Activated T-helper 2 cell treated with anti-CD3 and anti-CD28 coated beads, Interferon-gamma antibody, Interleukin-2, Interleukin-4, amounts not matched to agents 10 μg/mL and 5 μg/mL and 100 μg/mL, durations not matched to agents 14 hours and 24 hours and 36 hours (primary cell): Measurements from ENCODE around the gene CNOT8. TPM values are rescaled to one million over a fixed set of nuclear protein-coding genes. Genes with fewer than 3 reads are reported as not detected.

ENCODE experiments used
- DNase-seq: peaks from one replicate; pipeline ENCODE4 v3.0.0; 2021; ENCODE audit warnings: low spot score
- H3K27ac Mint-ChIP-seq: one replicate; pipeline ENCODE4 v1.8.0; 2021; ENCODE audit warnings: mixed read lengths
- H3K27me3 Mint-ChIP-seq: one replicate; pipeline ENCODE4 v1.8.0; 2021; ENCODE audit warnings: low read depth, mixed read lengths
- H3K36me3 Mint-ChIP-seq: one replicate; pipeline ENCODE4 v1.8.0; 2021; ENCODE audit warnings: low read depth, mixed read lengths
- H3K4me1 Mint-ChIP-seq: one replicate; pipeline ENCODE4 v1.8.0; 2021; ENCODE audit warnings: low read depth, mixed read lengths
- H3K4me3 Mint-ChIP-seq: one replicate; pipeline ENCODE4 v1.8.0; 2021; ENCODE audit warnings: low read depth, mild to moderate bottlenecking, moderate library complexity, mixed read lengths
- H3K9me3 Mint-ChIP-seq: one replicate; pipeline ENCODE4 v1.8.0; 2021; ENCODE audit warnings: mixed read lengths
- intact Hi-C: fragments of 100-400 bp; cut with micrococcal nuclease; formaldehyde crosslinking; loops from one replicate; pipeline ENCODE4 v1.15.1; 2023
- total RNA-seq: library from RNA; stranded (reverse); gene quantifications from 2 replicates; pipeline ENCODE4 v1.2.3, GENCODE V29; 2022

CNOT8 gene
- total RNA-seq, 1 donor from 2014 or later = 60.2 TPM

DNA sequence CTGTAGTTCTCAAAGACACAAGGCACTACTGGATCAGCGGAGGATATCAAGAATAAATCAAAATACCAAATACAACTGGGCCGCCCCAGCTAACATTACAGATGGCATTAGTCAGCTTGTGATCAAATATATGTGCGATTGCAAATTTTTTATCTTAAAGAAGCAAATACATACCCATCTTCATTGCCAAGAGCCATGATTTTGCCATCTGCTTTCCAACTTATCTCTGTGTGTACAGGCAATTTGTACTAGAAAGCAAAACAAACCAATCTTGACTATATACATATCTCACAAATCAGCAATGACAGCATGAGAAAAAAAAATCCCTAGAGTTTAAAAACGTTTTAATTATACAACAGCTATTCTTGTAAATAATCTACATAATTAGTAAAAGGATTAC, 59.3 kb downstream of the CNOT8 start:
- Mint-ChIP-seq H3K27me3 (no peaks in the 10 kb centered on the region), H3K4me1 (no peaks in the 10 kb centered on the region), H3K9me3 (no peaks in the 10 kb centered on the region), H3K27ac (no peak overlapping the region), H3K36me3 (peaks cover 44% of the 10 kb centered on the region), H3K4me3 (no peak overlapping the region)
- intact Hi-C loops = no loop called here
- DNase-seq = no peak

DNA sequence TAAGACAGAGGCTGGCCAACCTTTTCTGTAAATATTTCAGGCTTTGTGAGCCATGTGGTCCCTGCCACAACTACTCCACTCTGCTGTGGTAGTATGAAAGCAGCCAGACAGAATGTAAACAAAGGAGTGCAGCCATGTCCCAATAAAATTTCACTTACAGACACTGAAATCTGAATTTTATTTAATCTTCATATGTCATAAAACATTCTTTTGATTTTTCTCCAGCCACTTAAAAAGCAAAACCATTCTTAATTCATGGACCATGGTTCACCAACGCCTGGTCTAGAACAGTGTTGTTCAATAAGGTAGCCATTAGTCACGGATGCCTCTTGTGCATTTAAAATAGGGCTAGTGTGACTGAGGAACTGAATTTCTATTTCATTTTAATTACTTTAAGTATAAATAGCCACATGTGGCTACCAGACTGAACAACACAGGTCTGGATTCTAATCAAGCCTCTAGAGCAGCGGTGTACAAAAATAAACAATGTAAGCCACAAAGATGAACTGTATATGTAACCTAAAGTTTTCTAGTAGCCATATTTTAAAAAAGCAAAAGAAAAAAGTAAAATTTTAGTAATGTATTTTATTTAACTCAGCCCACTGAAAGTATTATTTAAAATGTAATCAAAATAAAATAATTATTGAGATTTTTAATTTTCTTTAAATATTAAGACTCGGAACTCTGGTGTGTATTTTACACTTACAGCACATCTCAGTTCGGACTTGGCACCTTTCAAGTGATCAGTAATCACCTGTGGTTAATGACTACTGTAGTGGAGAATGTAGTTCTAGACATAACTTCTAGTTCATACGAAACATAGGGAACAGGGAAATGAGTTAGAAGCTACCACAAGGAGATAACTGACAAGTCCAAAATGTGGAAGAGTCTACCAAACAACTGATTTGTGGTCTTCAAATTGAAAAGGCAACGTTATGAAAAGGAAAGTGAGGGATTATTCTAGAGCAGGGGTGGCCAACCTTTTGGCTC, 65.3 kb downstream of the CNOT8 start:
- H3K27me3 Mint-ChIP-seq = no peaks in the 10 kb centered on the region
- no peak overlapping the region for H3K27ac Mint-ChIP-seq
- no peak overlapping the region for H3K4me3 Mint-ChIP-seq
- H3K36me3 Mint-ChIP-seq = peaks cover 62% of the 10 kb centered on the region
- H3K4me1 Mint-ChIP-seq = no peaks in the 10 kb centered on the region
- no peak for DNase-seq
- H3K9me3 Mint-ChIP-seq = no peaks in the 10 kb centered on the region
- intact Hi-C loops = no loop called here

Other genes starting within 250 kb of the CNOT8 start
- gene LARP1, start 103.2 kb upstream of the CNOT8 start, total RNA-seq = 278 and 301 TPM in 2 replicates
- not detected in 2 replicates for gene FAXDC2, start 8.0 kb upstream of the CNOT8 start, total RNA-seq
- gene GEMIN5, start 79.6 kb downstream of the CNOT8 start, total RNA-seq = 33.9 and 36.7 TPM in 2 replicates
- 79.2 and 81.9 TPM in 2 replicates for gene MRPL22, start 82.4 kb downstream of the CNOT8 start, total RNA-seq
- 0.07 TPM in 1 of 2 replicates, not detected in the other for gene KIF4B, start 155.1 kb downstream of the CNOT8 start, total RNA-seq